Measurements from ENCODE around the gene VASN.
"Not testable (repeated sequence)": the region's sequence is repeated elsewhere in the genome, so short reads cannot be mapped to it uniquely, and the experiment has no call there.

VASN gene

DNA sequence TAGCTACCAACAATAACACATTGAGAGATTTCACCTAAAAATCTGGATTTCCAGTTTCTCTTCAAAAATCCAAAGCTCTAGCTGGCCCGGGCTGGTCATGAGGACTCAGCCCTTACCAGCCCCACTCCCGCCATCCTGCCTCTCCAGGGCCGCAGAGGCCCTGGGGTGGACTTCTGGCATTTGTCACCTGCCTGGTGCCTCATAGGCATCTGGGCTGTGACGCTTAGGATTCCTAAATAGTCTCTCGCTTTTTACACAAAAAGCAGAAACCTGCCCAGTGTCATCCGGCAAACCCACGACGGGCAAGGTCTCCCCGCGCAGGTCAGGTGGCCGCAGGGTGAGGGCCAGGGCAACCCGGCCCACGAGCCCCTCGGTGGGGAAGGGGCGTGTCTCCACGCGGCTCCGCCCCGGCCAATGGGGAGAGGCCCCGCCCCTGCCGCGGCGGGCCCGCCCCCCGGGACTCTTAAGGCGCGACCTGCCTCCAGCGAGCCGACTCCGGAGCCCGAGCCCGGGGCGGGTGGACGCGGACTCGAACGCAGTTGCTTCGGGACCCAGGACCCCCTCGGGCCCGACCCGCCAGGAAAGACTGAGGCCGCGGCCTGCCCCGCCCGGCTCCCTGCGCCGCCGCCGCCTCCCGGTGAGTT is at the start of gene VASN:
Gene VASN, plus strand, starts transcription at position 492 of the 644 bp plus-strand sequence. CDS start 9,030 bp downstream, outside the sequence.
- peak; percentile 74 for DNase-seq

DNA sequence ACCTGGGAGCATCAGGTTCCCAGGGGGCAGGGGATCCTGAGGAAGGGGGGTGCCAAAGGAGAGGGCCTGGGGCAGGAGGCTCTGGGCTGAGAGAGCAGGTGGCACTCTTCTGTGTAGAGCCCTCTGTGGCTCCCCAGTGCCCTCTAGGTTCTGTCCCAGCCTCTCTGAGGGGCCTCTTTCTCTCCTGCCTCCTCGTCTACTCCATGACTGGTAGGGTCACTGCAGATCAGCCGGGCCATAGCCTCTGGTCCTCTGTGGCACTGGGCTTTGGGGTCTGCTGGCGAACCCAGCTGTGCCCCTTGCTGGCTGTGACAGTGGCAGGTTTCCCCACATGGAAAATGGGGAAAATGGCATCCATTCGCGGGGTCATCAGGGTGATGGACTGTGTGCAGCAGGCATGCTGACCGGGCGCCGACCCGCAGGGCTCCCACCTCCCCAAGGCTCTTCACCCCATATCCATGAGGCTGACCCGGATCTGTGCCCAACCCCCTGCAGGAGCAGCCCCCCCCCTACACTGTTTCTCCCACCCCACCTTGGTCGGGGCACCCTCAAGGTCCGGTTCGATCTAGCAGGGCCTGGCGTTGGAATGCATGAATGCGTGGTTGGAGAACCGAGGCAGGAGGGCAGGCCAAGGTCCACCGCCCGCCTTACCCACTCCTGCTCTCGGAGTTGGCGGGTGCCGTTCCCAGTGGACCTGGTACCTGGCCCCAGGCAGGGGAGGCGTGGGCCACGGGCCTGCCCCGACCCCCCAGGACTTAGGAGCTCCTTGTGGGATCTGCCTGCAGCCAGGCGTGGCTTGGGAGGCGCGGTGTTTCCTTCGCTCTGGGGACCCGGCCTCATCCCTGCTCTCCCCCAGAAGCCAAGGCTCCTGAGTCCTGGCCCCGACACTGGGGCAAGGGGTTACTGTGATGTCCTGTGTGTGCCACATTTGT is 49.3 kb upstream of the VASN start:
- DNase-seq = no peak

DNA sequence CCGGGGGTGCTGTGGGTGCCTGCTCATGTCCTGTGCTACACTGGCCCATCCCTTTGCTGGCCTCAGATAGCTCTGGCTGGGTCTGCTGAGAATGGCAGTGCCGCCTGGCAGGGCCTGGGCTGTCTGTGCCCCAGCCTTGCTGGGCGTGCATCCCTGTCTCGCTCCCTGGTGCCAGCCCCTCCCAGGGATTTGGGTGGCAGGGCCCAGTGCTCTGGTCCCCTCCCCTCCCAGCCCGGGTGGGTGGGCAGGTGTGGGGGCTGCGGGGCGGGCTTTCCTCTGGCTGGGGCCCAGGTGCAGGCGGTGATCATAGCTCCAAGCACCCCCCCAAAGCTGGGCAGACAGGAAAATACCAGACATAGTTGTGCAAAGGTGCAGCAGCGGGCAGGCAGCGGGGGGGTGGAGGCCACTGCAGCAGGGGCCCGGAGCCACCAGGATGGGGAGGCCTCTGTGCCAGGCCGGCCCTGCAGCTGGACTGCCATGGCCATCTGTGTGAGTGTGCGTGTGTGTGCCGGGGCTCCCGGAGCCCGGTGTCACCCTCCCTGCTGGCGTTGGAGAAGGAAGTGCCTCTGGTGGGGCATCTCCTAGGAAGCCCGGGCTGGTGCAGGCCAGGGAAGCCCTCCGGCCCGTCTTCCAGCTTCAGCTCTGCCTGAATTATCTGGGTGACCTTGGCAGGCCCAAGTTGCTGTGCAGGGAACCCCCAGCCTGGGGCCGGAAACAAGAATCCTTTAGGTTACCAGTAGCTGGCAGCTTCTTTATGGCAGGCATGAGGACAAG is 48.4 kb upstream of the VASN start:
- no peak for DNase-seq

DNA sequence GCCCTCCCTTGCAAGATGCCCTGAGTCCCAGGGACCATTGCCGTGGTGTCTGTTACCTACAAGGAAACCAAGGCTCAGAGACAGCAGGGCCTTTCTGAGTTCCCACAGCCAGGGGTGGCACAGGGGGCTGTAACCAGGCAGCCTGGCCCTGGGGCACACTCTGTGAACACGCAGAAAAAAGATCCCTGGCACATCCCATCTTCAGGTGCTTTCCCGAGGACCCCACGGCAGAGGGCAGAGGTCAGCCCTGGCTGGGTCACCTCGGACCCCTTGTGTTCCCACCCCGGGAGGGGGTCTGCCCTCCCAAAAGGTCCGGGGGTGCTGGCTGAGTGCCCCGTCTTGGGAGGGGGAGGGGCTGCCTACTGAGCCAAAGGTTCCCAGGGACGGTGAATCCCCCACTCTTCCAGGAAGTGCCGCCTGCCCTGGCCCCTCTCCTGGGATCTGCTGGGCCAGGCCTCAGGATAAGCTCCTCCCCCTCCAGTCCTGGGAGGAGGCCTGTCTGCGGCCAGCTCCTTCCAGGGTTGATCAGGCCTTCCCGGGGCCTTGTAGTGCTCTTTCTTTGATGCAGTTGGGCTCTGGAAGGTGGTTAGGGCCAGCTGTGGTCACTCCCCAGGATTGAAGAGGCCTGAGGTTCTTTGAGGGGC is 47.7 kb upstream of the VASN start:
- DNase-seq = no peak

DNA sequence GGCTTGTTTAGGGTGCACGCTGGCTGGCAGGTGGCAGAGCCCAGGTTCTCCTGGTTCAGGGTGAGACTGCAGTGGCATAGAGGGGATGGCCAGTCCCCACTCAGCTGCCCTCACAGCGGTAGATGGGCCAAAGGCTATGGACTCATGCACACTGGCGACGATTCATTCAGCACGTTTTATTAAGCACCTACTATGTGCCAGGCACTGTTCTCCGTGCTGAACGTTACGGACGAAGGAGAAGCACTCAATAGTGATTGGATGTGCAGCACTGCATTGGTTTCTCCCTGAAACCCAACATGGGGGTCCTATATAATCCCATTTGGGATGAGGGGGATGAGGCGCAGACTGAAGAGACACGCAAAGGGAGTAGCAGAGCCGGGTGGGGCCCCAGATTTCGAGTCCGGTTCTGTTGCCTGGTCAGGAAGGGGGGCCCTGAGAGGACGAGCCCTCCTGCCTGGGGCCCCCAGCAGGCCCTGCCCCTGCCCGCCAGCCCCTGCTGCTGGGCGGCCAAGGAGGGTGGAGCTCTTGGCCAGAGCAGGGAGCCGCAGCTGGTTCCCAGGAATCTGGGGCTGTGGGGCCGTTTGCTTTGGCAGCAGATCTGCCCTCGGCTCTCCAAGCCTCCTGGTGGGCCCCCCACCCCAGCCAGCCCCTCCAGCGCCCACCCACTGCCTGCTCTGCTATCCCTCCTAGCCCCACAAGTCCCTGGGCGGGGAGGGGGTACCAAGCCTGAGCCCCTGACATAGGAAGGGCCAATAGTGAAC is 47.0 kb upstream of the VASN start:
- DNase-seq = no peak

DNA sequence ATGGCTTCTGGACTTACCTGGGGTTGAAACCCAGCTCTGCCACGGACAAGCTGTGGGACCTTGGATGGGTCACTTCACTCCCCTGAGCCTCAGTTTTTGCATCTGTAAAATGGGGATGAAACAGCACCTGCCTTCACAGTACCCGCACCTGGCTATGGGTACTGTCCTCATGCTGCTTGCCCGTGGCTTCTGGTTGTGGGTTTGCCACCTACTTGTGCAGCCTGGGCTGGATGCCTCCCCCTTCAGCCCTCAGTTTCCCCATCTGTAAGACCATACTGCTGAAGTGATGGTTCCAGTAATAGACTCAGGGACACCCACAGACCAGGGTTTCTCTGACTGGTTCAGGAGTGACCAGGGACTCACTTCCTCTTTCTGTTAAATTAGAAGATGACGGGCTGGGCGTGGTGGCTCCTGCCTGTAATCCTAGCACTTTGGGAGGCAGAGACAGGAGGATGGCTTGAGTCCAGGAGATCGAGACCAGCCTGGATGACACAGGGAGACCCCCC is 46.3 kb upstream of the VASN start:
- DNase-seq = no peak

DNA sequence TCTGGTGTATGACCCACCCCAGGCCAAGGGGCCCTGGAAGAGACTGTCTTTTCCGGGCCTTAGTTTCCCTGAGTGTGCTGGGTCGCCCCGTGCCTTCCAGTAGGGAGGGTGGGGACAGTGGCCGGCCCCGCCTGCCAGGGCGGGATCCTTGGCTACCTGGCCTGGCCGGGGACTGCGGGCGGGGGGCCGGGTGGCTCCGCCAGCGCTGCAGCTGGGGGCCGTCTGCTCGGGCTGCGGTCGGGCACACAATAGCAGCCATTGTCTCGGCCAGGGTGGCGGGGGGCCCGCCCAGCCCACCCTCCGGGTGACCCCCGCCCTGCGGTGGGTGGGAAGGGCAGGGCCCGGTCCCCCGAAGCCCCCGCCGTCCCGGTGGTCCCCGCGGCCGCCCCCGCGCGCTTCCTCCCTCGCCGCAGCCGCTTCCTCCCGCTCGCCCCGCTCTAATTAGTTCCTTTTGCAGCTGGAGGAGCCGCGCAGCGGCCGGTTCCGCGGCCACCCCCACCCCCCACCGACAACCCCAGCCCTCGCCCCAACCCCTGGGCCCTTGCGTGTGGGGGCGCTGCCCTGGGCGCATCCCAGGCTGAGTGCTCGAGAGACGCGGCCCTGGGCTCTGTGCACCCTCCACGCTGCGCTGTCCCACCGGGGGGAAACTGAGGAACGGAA is 44.1 kb upstream of the VASN start:
- no peak for DNase-seq

DNA sequence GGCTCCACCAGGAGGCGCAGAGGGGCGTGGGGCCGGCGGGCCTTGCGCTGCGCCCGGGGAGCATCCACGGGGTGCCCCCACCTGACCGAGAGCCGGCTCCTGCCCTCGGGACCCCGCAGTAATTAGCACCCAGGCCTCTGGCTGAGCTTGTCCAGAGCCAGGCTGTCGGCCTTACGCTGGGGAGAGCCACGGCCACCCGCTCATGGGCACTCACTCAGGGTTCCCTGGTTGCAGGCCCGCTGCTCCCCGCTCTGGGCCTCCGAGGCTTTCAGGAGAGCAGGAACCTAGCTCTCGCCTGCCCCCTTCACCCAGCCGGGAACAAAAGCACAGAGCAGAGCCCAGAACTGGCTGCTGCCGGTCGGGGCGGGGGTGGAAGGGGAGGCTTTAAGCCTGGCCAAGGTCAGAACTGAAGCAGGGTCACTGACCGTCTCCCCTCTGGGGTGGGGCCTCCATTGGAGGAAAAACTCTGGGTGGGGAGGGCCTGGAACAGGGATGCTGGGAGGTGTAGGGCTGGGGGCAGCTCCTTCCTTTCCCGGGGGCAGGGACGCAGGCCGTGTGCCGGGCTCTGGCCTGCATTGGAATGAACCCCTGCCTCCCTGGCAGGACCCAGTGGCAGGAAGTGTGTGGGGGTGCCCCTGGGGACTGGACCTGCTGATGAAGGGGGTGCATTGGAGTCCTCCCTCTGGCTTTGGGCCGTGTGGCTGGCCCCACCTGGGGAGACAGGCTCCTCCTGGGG is 43.4 kb upstream of the VASN start:
- peak; percentile 58 for DNase-seq

DNA sequence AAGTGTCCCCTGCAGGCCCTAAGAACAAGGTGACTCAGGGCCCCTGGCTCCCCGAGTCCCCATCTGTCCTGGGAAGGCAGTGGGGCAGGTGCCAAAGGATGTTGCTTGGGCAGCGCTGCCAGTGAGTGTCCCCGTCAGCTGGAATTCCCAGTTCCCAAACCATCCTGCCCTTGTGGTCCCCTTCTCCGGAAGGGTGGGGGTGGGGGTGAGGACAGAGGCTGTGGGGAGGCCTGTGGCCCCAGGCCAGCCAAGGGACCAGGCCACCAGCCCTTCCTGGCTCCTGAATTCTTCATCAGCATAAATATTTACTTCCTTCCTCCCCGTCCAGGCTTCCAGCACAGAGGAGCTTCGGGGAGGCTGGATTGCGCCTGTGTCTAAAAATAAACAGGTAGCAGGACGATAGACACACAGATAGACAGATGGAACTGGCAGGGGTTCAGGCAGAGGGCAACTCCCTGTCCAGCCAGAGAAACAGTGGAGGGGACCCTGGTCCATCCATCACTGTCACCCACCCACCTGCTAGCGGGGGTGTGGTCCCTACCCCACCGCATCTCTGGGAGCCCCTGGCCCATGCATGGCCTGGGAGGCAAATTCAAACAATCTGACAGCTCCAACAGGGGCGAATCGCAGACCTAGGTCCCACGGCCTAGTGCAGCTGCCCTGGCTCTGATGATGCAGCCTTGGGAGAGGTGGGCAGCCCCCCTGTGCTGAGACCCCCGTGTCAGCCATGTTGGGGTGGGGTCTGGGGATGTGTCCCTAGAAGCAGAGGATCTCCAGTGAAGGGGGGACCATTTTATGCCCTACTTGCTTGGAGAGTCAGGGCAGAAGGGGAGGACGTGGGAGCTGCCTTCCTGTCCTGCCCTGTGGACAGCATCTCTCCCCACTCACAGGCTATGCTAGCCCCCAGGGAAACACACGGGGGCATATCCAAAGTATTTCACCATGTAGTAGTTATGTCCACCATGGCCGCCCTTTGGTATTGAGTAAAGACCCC is 42.6 kb upstream of the VASN start:
- DNase-seq = no peak

DNA sequence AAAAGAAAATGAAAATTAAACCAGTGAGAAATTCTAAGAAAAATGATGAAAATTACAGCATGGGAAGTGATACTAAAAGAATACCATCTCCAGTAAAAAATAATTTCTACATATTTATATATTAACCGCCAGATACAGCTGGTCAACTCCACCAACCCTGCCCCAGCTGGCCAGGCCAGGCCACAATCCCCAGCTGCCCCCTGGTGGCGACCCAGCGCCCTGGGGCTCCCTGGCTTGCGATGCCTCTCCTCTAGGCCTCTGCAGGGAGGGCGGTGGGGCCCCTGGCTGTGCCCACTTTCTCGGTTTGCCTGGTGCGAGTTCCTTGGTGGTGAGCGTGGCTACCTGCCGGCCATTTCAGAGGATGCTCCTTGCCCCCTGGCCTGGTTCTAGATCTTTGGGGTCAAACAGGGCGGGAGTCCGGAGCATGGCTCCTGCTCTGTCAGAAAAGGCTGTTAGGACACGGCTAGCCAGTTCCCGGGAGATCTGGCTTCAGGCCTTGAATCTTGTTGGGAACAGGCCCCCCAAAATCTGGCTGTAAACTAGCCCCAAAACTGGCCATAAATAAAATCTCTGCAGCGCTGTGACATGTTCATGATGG is 41.3 kb upstream of the VASN start:
- DNase-seq = peak; percentile 75

DNA sequence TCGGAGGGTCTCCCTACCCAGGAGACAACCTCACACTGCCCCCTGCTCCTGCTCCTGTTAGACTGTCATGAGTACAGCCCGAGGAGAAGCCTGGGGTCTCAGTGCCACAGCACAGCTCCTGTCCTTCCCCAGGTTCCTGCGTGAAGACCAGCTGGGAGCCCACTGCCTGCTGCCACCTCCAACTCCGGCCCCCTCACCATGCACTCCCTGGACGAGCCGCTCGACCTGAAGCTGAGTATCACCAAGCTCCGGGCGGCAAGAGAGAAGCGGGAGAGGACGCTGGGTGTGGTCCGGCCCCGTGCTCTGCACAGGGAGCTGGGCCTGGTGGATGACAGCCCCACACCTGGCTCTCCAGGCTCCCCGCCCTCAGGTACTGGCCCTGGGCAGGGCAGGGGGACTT is 39.6 kb upstream of the VASN start:
- no peak for DNase-seq

DNA sequence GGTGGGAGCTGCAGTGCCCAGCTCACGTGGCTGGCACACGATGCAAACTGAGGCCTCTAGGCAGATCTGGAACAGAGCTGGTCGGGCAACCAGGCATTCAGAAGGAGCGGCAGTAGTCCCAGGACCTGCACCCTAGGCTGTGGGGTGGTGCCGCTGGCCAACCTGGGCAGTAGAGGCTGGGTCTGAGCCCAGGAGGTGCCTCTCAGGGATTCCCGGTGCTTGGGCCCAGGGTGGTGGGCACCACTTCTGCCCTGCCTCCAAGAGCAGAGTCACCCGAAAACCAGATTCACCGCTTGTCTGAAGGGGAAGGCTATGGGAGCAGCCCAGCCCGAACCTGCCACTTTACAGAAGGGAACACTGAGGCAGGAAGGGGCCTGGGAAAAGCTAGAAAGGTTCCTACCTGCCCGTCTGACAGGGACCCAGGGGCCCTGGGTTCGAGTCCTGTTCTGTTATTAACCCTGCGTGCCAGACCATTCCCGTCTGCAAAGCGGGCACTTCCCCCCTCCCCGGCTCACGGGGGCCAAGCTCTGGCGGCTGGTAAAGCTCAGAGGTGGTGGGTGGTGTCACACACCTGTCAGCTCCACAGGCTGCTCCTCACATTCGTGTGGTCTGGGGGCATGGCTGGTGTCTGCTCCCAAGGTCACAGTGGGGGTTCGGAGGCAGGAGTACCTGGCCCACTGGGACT is 38.9 kb upstream of the VASN start:
- DNase-seq = no peak

DNA sequence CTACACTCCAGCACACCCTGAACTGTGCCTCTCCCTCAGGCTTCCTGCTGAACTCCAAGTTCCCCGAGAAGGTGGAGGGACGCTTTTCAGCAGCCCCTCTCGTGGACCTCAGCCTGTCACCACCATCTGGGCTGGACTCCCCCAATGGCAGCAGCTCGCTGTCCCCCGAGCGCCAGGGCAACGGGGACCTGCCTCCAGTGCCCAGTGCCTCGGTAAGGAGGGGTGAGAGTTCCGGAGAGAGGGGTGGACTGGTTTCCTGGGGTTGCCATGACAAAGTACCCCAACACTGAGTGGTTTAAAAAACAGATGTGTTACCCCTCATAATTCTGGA is 38.4 kb upstream of the VASN start:
- DNase-seq = no peak

DNA sequence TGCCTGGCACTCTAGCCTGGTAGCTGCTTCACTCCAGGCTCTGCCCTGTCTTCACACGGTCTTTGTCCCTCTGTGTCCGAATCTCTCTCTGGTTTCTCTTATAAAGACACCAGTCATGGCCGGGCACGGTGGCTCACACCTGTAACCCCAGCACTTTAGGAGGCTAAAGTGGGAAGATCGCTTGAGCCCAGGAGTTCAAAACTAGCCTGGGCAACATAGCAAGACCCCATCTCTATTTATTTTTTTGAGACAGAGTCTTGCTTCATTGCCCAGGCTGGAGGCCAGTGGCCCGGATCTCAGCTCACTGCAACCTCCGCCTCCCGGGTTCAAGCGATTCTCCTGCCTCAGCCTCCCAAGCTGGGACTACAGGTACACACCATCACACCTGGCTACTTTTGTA is 37.9 kb upstream of the VASN start:
- DNase-seq = not testable (repeated sequence)

DNA sequence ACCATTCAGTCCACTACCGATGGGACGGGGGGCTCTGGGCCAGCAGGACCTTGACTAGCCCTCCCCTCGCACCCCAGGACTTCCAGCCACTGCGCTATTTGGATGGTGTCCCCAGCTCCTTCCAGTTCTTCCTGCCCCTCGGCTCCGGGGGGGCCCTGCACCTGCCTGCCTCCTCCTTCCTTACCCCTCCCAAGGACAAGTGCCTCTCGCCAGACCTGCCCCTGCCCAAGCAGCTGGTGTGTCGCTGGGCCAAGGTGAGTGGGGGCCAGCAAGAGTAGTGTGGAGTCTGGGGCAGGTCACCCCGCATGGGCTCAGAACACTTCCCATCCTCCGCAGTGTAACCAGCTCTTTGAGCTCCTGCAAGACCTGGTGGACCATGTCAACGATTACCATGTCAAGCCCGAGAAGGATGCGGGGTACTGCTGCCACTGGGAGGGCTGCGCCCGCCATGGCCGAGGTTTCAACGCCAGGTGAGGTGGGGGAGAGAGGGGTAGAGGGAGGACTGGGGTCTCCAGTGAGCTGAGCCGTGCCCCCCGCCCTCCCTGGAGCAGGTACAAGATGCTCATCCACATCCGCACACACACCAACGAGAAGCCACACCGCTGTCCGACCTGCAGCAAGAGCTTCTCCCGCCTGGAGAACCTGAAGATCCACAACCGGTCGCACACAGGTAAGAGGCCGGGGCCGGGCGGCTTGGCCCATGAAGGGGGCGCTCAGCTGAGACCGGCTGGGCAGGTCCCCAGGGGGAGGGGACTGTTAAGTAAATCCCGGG is 36.7 kb upstream of the VASN start:
- no peak for DNase-seq

DNA sequence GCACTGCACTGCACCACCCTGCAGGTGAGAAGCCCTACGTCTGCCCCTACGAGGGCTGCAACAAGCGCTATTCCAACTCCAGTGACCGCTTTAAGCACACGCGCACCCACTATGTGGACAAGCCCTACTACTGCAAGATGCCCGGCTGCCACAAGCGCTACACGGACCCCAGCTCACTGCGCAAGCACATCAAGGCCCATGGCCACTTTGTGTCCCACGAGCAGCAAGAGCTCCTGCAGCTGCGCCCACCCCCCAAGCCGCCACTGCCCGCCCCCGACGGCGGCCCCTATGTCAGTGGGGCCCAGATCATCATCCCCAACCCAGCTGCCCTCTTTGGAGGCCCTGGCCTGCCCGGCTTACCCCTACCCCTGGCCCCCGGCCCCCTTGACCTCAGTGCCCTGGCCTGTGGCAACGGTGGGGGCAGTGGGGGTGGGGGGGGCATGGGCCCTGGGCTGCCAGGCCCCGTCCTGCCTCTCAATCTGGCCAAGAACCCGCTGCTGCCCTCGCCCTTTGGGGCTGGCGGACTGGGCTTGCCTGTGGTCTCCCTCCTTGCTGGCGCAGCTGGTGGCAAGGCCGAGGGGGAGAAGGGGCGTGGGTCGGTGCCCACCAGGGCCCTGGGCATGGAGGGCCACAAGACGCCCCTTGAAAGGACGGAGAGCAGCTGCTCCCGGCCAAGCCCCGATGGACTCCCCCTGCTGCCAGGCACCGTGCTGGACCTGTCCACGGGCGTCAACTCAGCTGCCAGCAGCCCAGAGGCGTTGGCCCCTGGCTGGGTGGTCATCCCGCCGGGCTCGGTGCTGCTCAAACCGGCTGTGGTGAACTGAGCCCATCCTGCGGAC is 34.7 kb upstream of the VASN start:
- DNase-seq = no peak
